ENCODE data around the gene UCKL1. TPM values are rescaled to one million over a fixed set of nuclear protein-coding genes. Genes with fewer than 3 reads are reported as not detected.

The UCKL1 gene
- 141 TPM for polyA plus RNA-seq (2012; ENCODE audit: insufficient read depth, insufficient read length, low read depth)

GRCh38 chr20:63955827-63956663 lies at the start of gene UCKL1:
Gene UCKL1, minus strand, starts transcription at chr20:63956416. Its CDS starts 44 bp downstream, at chr20:63956372.
- Histone ChIP-seq H3K4me1 (peaks cover 12% of the 10 kb centered on the region), H3K4me3 (ENCODE audit: low read depth, low read length) (peak within 1 kb of the TSS; percentile 91), H3K9me3 (no peaks in the 10 kb centered on the region), H3K36me3 (peaks cover 11% of the 10 kb centered on the region; the same call in 1 of the 2 replicates), H3K27me3 (no peaks in the 10 kb centered on the region)
- peak; percentile 95 for DNase-seq
- TF ChIP-seq CTCF (IDR thresholded peaks at IDR 0.05; ENCODE audit: low read depth, low read length): no peak

GRCh38 chr20:64005394-64005793 lies 49.2 kb upstream of the UCKL1 start:
- no peak overlapping the region for H3K4me3 ChIP-seq (ENCODE audit: low read depth, low read length)
- H3K36me3 ChIP-seq: peaks cover 86% of the 10 kb centered on the region
- H3K4me1 ChIP-seq: peaks cover 4% of the 10 kb centered on the region; the same call in 1 of the 2 replicates
- no peaks in the 10 kb centered on the region for H3K27me3 ChIP-seq
- no peaks in the 10 kb centered on the region for H3K9me3 ChIP-seq
- no peak for DNase-seq
- TF ChIP-seq CTCF (IDR thresholded peaks at IDR 0.05; ENCODE audit: low read depth, low read length): no peak

- no peak for TF ChIP-seq CTCF (IDR thresholded peaks at IDR 0.05; ENCODE audit: low read depth, low read length)
- DNase-seq: no peak
- Histone ChIP-seq H3K4me3 (ENCODE audit: low read depth, low read length) (no peak overlapping the region), H3K9me3 (no peaks in the 10 kb centered on the region), H3K27me3 (no peaks in the 10 kb centered on the region), H3K36me3 (peaks cover 85% of the 10 kb centered on the region), H3K4me1 (peaks cover 4% of the 10 kb centered on the region; the same call in 1 of the 2 replicates)
Observed at GRCh38 chr20:64003960-64004725, 47.9 kb upstream of the UCKL1 start.

- Histone ChIP-seq H3K36me3 (peaks cover 86% of the 10 kb centered on the region), H3K9me3 (no peaks in the 10 kb centered on the region)
- no peak for DNase-seq
Observed at GRCh38 chr20:64001607-64002011, 45.4 kb upstream of the UCKL1 start.

GRCh38 chr20:64000906-64001305 lies 44.7 kb upstream of the UCKL1 start:
- no peak for TF ChIP-seq CTCF (IDR thresholded peaks at IDR 0.05; ENCODE audit: low read depth, low read length)
- DNase-seq: peak; percentile 61
- peaks cover 4% of the 10 kb centered on the region; the same call in 1 of the 2 replicates for H3K4me1 ChIP-seq
- peaks cover 88% of the 10 kb centered on the region for H3K36me3 ChIP-seq
- no peak overlapping the region for H3K4me3 ChIP-seq (ENCODE audit: low read depth, low read length)
- H3K9me3 ChIP-seq: no peaks in the 10 kb centered on the region
- no peaks in the 10 kb centered on the region for H3K27me3 ChIP-seq

More at GRCh38 chr20:64001607-64002011, 45.4 kb upstream of the UCKL1 start:
- Histone ChIP-seq H3K4me1 (peaks cover 4% of the 10 kb centered on the region; the same call in 1 of the 2 replicates), H3K27me3 (no peaks in the 10 kb centered on the region), H3K4me3 (ENCODE audit: low read depth, low read length) (no peak overlapping the region)
- TF ChIP-seq CTCF (IDR thresholded peaks at IDR 0.05; ENCODE audit: low read depth, low read length): no peak
